A673 (cell line): Measurements from ENCODE around the gene ESRRB. TPM values are rescaled to one million over a fixed set of nuclear protein-coding genes. Genes with fewer than 3 reads are reported as not detected.

ENCODE experiments used
- BruUV-seq: library from RNA; stranded (reverse); fragments of 400-500 nt; replicated peaks from 2 replicates; lab custom pipeline; 2021; lab: Mats Ljungman, UMichigan
- CTCF ChIA-PET: fragments of 300-600 bp; sonication (Branson Sonifier 250); formaldehyde crosslinking; loops from one replicate; lab custom pipeline; 2022; ENCODE audit warnings: antibody characterized with exemption; lab: Charles Lee
- POLR2A ChIA-PET: fragments of 300-600 bp; sonication (Branson Sonifier 250); formaldehyde crosslinking; loops from one replicate; lab custom pipeline; 2022; ENCODE audit warnings: antibody characterized with exemption; ENCODE audit not compliant: low non-redundant PET; lab: Charles Lee
- DNase-seq: peaks from one replicate; pipeline ENCODE4 v3.0.0-alpha.2; 2015; ENCODE audit warnings: low spot score
- H3K27ac ChIP-seq: fragments of 200-600 bp; sonication (generic); 2 replicates; pipeline ENCODE4 v1.5.1; 2016; ENCODE audit warnings: mixed run types, low read depth, mild to moderate bottlenecking, mixed read lengths, antibody characterized with exemption, low read length; ENCODE audit not compliant: poor library complexity, severe bottlenecking
- H3K27me3 ChIP-seq: fragments of 200-600 bp; sonication (generic); replicated peaks from 2 replicates; pipeline ENCODE4 v1.6.1; 2017; ENCODE audit warnings: mixed run types, low read depth, mild to moderate bottlenecking, mixed read lengths, antibody characterized with exemption, low read length; ENCODE audit not compliant: insufficient read depth, poor library complexity
- H3K36me3 ChIP-seq: fragments of 200-600 bp; sonication (generic); 2 replicates; pipeline ENCODE4 v1.6.1; 2016; ENCODE audit warnings: mixed run types, mild to moderate bottlenecking, mixed read lengths, antibody characterized with exemption, low read length; ENCODE audit not compliant: insufficient read depth, poor library complexity, severe bottlenecking
- H3K4me1 ChIP-seq: fragments of 200-600 bp; sonication (generic); 2 replicates; pipeline ENCODE4 v1.6.1; 2017; ENCODE audit warnings: mixed run types, mild to moderate bottlenecking, mixed read lengths, antibody characterized with exemption, low read length; ENCODE audit not compliant: insufficient read depth, poor library complexity, severe bottlenecking
- H3K4me3 ChIP-seq: fragments of 200-600 bp; sonication (generic); 2 replicates; pipeline ENCODE4 v1.5.1; 2016; ENCODE audit warnings: low read depth, mixed run types, mild to moderate bottlenecking, mixed read lengths, low read length; ENCODE audit not compliant: poor library complexity, severe bottlenecking
- H3K9me3 ChIP-seq: fragments of 200-600 bp; sonication (generic); 2 replicates; pipeline ENCODE4 v1.6.1; 2016; ENCODE audit warnings: mixed run types, low read depth, mild to moderate bottlenecking, mixed read lengths, antibody characterized with exemption, low read length; ENCODE audit not compliant: poor library complexity, severe bottlenecking
- EZH2 ChIP-seq: fragments of 200-600 bp; sonication (generic); IDR thresholded peaks from 2 replicates; pipeline ENCODE4 v1.6.1; 2017; ENCODE audit warnings: borderline replicate concordance, low read depth, mild to moderate bottlenecking, mixed read lengths, antibody characterized with exemption, low read length; ENCODE audit not compliant: poor library complexity, severe bottlenecking
- intact Hi-C: fragments of 100-400 bp; cut with micrococcal nuclease; formaldehyde crosslinking; loops from one replicate; pipeline ENCODE4 v1.10.0; 2022; ENCODE audit not compliant: unreplicated experiment
- total RNA-seq: library from RNA; stranded (reverse); gene quantifications from 2 replicates; pipeline ENCODE4 v1.2.3, GENCODE V29; 2021
- TF ChIP-seq, protein P1 (sequence below): fragments of 300-800, 200-600 bp; sonication (generic); conservative IDR thresholded peaks from 2 replicates; pipeline ENCODE4 v1.5.1; 2017; ENCODE audit warnings: low read depth, mild to moderate bottlenecking, antibody characterized with exemption, low read length, moderate library complexity, mixed read lengths

The ESRRB gene
- total RNA-seq, 1 experiment from 2014 or later, result 0.47 TPM

- no TSS peak for BruUV-seq
- TF ChIP-seq, protein P1, sequence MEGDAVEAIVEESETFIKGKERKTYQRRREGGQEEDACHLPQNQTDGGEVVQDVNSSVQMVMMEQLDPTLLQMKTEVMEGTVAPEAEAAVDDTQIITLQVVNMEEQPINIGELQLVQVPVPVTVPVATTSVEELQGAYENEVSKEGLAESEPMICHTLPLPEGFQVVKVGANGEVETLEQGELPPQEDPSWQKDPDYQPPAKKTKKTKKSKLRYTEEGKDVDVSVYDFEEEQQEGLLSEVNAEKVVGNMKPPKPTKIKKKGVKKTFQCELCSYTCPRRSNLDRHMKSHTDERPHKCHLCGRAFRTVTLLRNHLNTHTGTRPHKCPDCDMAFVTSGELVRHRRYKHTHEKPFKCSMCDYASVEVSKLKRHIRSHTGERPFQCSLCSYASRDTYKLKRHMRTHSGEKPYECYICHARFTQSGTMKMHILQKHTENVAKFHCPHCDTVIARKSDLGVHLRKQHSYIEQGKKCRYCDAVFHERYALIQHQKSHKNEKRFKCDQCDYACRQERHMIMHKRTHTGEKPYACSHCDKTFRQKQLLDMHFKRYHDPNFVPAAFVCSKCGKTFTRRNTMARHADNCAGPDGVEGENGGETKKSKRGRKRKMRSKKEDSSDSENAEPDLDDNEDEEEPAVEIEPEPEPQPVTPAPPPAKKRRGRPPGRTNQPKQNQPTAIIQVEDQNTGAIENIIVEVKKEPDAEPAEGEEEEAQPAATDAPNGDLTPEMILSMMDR, result no peak
- no peak for TF ChIP-seq EZH2
- CTCF ChIA-PET, result no interaction called here
Measured at GRCh38 chr14:76422662-76423061, 46.7 kb downstream of the ESRRB start.

DNA sequence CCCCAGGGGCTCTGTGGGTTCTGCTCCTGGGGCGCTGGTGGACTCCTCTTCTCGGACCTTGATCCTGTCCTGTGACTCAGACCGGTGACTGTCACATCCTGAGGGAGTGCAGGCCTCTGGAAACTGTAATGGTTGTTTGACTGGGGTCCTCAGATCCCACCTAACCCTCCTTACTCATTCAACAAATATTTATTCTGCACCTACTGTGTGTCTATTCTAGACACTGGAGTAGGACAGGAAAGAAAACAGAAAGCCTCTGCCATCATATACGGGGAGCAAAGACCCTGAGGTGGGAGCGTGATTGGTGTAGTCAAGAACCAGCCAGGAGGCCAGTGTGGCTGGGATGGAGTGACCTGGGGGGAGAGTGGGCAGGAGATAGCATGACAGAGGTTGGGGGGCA lies 47.6 kb downstream of the ESRRB start:
- no peaks in the 10 kb centered on the region for H3K9me3 ChIP-seq
- ChIA-PET CTCF (no interaction called here), POLR2A (no interaction called here)
- H3K27me3 ChIP-seq, result no peaks in the 10 kb centered on the region
- intact Hi-C loops, result no loop called here
- no peak overlapping the region for H3K27ac ChIP-seq
- no TSS peak for BruUV-seq
- TF ChIP-seq, protein P1, result no peak
- TF ChIP-seq EZH2, result no peak
- DNase-seq, result no peak
- peaks cover 6% of the 10 kb centered on the region for H3K4me1 ChIP-seq
- H3K4me3 ChIP-seq, result no peak overlapping the region
- no peaks in the 10 kb centered on the region for H3K36me3 ChIP-seq

More at GRCh38 chr14:76422662-76423061, 46.7 kb downstream of the ESRRB start:
- intact Hi-C loops, result no loop called here
- Histone ChIP-seq H3K9me3 (no peaks in the 10 kb centered on the region), H3K36me3 (no peaks in the 10 kb centered on the region), H3K4me3 (no peak overlapping the region), H3K4me1 (peaks cover 4% of the 10 kb centered on the region), H3K27ac (no peak overlapping the region), H3K27me3 (no peaks in the 10 kb centered on the region)
- POLR2A ChIA-PET, result no interaction called here
- DNase-seq, result no peak

DNA sequence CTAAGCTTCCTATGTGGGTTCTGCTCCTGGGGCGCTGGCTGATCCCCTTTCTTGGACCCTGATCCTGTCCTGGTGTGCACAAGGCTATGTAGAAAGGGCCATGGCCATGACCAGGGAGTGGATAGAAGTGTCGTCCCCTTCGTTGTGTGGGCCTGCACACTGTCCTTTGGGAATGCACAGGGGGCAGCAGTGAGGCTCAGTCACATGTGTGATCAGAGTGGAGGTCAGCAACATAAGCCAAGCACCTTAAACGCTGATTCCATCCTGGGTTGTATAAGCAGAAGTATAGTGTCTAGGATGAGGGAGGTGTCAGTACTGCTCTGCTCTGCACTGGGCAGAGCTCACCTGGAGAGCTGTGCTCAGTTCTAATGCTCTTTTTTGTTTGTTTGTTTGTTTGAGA lies 48.4 kb downstream of the ESRRB start:
- H3K9me3 ChIP-seq, result no peaks in the 10 kb centered on the region
- DNase-seq, result no peak
- H3K36me3 ChIP-seq, result no peaks in the 10 kb centered on the region
- ChIA-PET POLR2A (no interaction called here), CTCF (no interaction called here)
- H3K4me1 ChIP-seq, result peaks cover 6% of the 10 kb centered on the region
- BruUV-seq, result no TSS peak
- H3K4me3 ChIP-seq, result no peak overlapping the region
- intact Hi-C loops, result no loop called here
- no peak overlapping the region for H3K27ac ChIP-seq
- H3K27me3 ChIP-seq, result no peaks in the 10 kb centered on the region
- TF ChIP-seq, protein P1, result peak; percentile 27; the same call in 1 of the 2 replicates
- no peak for TF ChIP-seq EZH2
